ENCODE measurements around the gene HSDL2.
"Not testable (repeated sequence)": the region's sequence is repeated elsewhere in the genome, so short reads cannot be mapped to it uniquely, and the experiment has no call there.

The HSDL2 gene

GRCh38 chr9:112382066-112382465 is 2.2 kb downstream of the HSDL2 start:
- Histone ChIP-seq H3K36me3 (ENCODE audit: control insufficient read depth, insufficient read depth, low read length) (no peaks in the 10 kb centered on the region), H3K4me1 (ENCODE audit: control insufficient read depth, low read depth, low read length) (no peaks in the 10 kb centered on the region), H4K8ac (ENCODE audit: low read depth, low read length) (no peak overlapping the region), H2BK15ac (replicated peaks; ENCODE audit: low read depth) (no peak overlapping the region), H2AK5ac (ENCODE audit: low read length) (no peak overlapping the region), H3K27ac (ENCODE audit: low read depth, low read length) (no peak overlapping the region), H3K9ac (ENCODE audit: low read length) (no peak overlapping the region), H3K4me3 (ENCODE audit: low read length) (no peak overlapping the region), H3K56ac (ENCODE audit: low read length) (no peak overlapping the region), H3K79me1 (ENCODE audit: low read length) (no peaks in the 10 kb centered on the region), H2BK5ac (ENCODE audit: low read length) (no peak overlapping the region), H3K23ac (ENCODE audit: low read length) (no peak overlapping the region), H3K18ac (ENCODE audit: low read length) (no peak overlapping the region), H2BK120ac (ENCODE audit: low read depth, low read length) (no peak overlapping the region), H4K5ac (ENCODE audit: low read length) (no peak overlapping the region), H3K27me3 (ENCODE audit: insufficient read depth, low read length, poor library complexity) (no peaks in the 10 kb centered on the region), H3K79me2 (ENCODE audit: control insufficient read depth, insufficient read depth, low read length) (no peaks in the 10 kb centered on the region), H3K4me2 (ENCODE audit: low read length) (no peak overlapping the region), H3K4ac (ENCODE audit: low read depth, low read length) (no peak overlapping the region)
- no CpG with 5 or more reads among the region's 7 CpGs for WGBS (ENCODE audit: extremely low coverage, insufficient coverage, low lambda C conversion rate)
- no peak for DNase-seq

DNA sequence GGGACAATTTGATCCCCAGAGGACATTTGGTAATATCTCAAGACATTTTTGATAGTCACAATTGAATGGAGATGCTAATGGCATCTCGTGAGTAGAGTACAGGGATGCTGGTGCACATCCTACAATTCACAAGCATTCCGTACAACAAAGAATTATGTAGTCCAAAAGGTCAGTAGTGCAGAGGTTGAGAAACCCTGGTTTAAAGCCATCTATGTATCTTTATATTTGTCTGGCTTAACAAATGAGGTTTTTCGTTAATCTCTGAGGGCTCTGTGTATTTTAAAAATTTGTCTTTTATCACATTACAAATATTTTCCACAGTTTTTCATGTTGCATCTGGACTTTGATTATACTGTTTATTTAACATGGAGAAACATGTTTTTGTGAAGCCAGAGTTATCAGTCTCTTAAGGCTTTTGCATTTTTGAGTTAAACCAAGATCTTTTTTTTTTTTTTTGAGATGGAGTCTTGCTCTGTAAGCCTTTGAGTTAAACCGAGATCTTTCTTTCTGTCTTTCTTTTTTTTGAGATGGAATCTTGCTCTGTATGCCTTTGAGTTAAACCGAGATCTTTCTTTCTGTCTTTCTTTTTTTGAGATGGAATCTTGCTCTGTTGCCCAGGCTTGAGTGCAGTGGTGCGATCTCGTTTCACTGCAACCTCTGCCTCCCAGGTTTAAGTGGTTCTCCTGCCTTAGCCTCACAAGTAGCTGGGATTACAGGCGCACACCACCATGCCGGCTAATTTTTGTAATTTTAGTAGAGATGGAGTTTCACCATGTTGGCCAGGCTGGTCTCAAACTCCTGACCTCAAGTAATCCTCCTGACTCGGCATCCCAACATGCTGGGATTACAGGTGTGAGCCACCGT is 2.8 kb downstream of the HSDL2 start:
- H3K27me3 ChIP-seq (ENCODE audit: insufficient read depth, low read length, poor library complexity): no peaks in the 10 kb centered on the region
- H3K56ac ChIP-seq (ENCODE audit: low read length): no peak overlapping the region
- H3K27ac ChIP-seq (ENCODE audit: low read depth, low read length): no peak overlapping the region
- H2BK15ac ChIP-seq (replicated peaks; ENCODE audit: low read depth): no peak overlapping the region
- no peak overlapping the region for H2AK5ac ChIP-seq (ENCODE audit: low read length)
- DNase-seq: no peak
- H3K79me2 ChIP-seq (ENCODE audit: control insufficient read depth, insufficient read depth, low read length): no peaks in the 10 kb centered on the region
- no peak overlapping the region for H4K5ac ChIP-seq (ENCODE audit: low read length)
- no peak overlapping the region for H3K23ac ChIP-seq (ENCODE audit: low read length)
- H3K4ac ChIP-seq (ENCODE audit: low read depth, low read length): no peak overlapping the region
- H3K4me1 ChIP-seq (ENCODE audit: control insufficient read depth, low read depth, low read length): no peaks in the 10 kb centered on the region
- no peak overlapping the region for H3K18ac ChIP-seq (ENCODE audit: low read length)
- H3K79me1 ChIP-seq (ENCODE audit: low read length): no peaks in the 10 kb centered on the region
- no peak overlapping the region for H2BK120ac ChIP-seq (ENCODE audit: low read depth, low read length)
- no peak overlapping the region for H3K4me3 ChIP-seq (ENCODE audit: low read length)
- no peak overlapping the region for H3K9ac ChIP-seq (ENCODE audit: low read length)
- no peaks in the 10 kb centered on the region for H3K36me3 ChIP-seq (ENCODE audit: control insufficient read depth, insufficient read depth, low read length)
- H2BK5ac ChIP-seq (ENCODE audit: low read length): no peak overlapping the region
- WGBS (ENCODE audit: extremely low coverage, insufficient coverage, low lambda C conversion rate): no CpG with 5 or more reads among the region's 11 CpGs
- H3K4me2 ChIP-seq (ENCODE audit: low read length): no peak overlapping the region
- no peak overlapping the region for H4K8ac ChIP-seq (ENCODE audit: low read depth, low read length)

GRCh38 chr9:112384219-112384618 is 4.3 kb downstream of the HSDL2 start:
- Histone ChIP-seq H3K27ac (ENCODE audit: low read depth, low read length) (no peak overlapping the region), H2BK15ac (replicated peaks; ENCODE audit: low read depth) (no peak overlapping the region), H3K4me3 (ENCODE audit: low read length) (no peak overlapping the region), H3K27me3 (ENCODE audit: insufficient read depth, low read length, poor library complexity) (no peaks in the 10 kb centered on the region), H4K8ac (ENCODE audit: low read depth, low read length) (no peak overlapping the region), H3K79me2 (ENCODE audit: control insufficient read depth, insufficient read depth, low read length) (no peaks in the 10 kb centered on the region), H3K36me3 (ENCODE audit: control insufficient read depth, insufficient read depth, low read length) (no peaks in the 10 kb centered on the region), H2BK5ac (ENCODE audit: low read length) (no peak overlapping the region), H3K9ac (ENCODE audit: low read length) (no peak overlapping the region), H4K5ac (ENCODE audit: low read length) (no peak overlapping the region), H3K23ac (ENCODE audit: low read length) (no peak overlapping the region), H3K56ac (ENCODE audit: low read length) (no peak overlapping the region), H3K4me1 (ENCODE audit: control insufficient read depth, low read depth, low read length) (no peaks in the 10 kb centered on the region), H3K18ac (ENCODE audit: low read length) (no peak overlapping the region), H3K79me1 (ENCODE audit: low read length) (no peaks in the 10 kb centered on the region), H2AK5ac (ENCODE audit: low read length) (no peak overlapping the region), H3K4ac (ENCODE audit: low read depth, low read length) (no peak overlapping the region), H2BK120ac (ENCODE audit: low read depth, low read length) (no peak overlapping the region), H3K4me2 (ENCODE audit: low read length) (no peak overlapping the region)
- DNase-seq: no peak
- no CpG with 5 or more reads among the region's 1 CpG for WGBS (ENCODE audit: extremely low coverage, insufficient coverage, low lambda C conversion rate)

- no peaks in the 10 kb centered on the region for H3K79me2 ChIP-seq (ENCODE audit: control insufficient read depth, insufficient read depth, low read length)
- no peaks in the 10 kb centered on the region for H3K36me3 ChIP-seq (ENCODE audit: control insufficient read depth, insufficient read depth, low read length)
- no peak overlapping the region for H4K5ac ChIP-seq (ENCODE audit: low read length)
- H3K27me3 ChIP-seq (ENCODE audit: insufficient read depth, low read length, poor library complexity): no peaks in the 10 kb centered on the region
- H2BK15ac ChIP-seq (replicated peaks; ENCODE audit: low read depth): no peak overlapping the region
- no CpG with 5 or more reads among the region's 5 CpGs for WGBS (ENCODE audit: extremely low coverage, insufficient coverage, low lambda C conversion rate)
- H2BK5ac ChIP-seq (ENCODE audit: low read length): no peak overlapping the region
- H4K8ac ChIP-seq (ENCODE audit: low read depth, low read length): no peak overlapping the region
- no peak overlapping the region for H3K18ac ChIP-seq (ENCODE audit: low read length)
- H3K4ac ChIP-seq (ENCODE audit: low read depth, low read length): no peak overlapping the region
- no peak overlapping the region for H3K4me3 ChIP-seq (ENCODE audit: low read length)
- H3K56ac ChIP-seq (ENCODE audit: low read length): no peak overlapping the region
- no peak overlapping the region for H3K27ac ChIP-seq (ENCODE audit: low read depth, low read length)
- H2AK5ac ChIP-seq (ENCODE audit: low read length): no peak overlapping the region
- H3K4me1 ChIP-seq (ENCODE audit: control insufficient read depth, low read depth, low read length): no peaks in the 10 kb centered on the region
- H3K4me2 ChIP-seq (ENCODE audit: low read length): no peak overlapping the region
- H2BK120ac ChIP-seq (ENCODE audit: low read depth, low read length): no peak overlapping the region
- H3K79me1 ChIP-seq (ENCODE audit: low read length): no peaks in the 10 kb centered on the region
- no peak overlapping the region for H3K9ac ChIP-seq (ENCODE audit: low read length)
- no peak overlapping the region for H3K23ac ChIP-seq (ENCODE audit: low read length)
- DNase-seq: no peak
Measured at GRCh38 chr9:112384690-112385089, 4.8 kb downstream of the HSDL2 start.

DNA sequence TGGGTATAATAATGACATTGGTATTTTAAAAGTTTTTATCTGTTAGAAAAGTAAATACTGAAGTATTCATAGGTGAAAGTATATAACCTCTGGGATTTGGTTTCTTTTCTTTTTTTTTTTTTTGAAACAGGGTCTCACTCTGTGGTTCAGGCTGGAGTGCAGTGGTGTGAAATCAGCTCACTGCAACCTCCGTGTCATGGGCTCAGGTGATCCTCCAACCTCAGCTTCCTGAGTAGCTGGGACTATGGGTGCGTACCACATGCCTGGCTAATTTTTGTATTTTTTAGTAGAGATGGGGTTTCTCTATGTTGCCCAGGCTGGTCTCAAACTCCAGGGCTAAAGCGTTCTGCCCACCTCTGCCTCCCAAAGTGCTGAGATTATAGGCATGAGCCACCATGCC is 7.2 kb downstream of the HSDL2 start:
- Histone ChIP-seq H3K27me3 (ENCODE audit: insufficient read depth, low read length, poor library complexity) (no peaks in the 10 kb centered on the region), H3K4ac (ENCODE audit: low read depth, low read length) (no peak overlapping the region), H3K56ac (ENCODE audit: low read length) (no peak overlapping the region), H3K9ac (ENCODE audit: low read length) (no peak overlapping the region), H2BK120ac (ENCODE audit: low read depth, low read length) (no peak overlapping the region), H2BK15ac (replicated peaks; ENCODE audit: low read depth) (no peak overlapping the region), H3K4me1 (ENCODE audit: control insufficient read depth, low read depth, low read length) (no peaks in the 10 kb centered on the region), H4K8ac (ENCODE audit: low read depth, low read length) (no peak overlapping the region), H3K23ac (ENCODE audit: low read length) (no peak overlapping the region), H3K4me3 (ENCODE audit: low read length) (no peak overlapping the region), H2BK5ac (ENCODE audit: low read length) (no peak overlapping the region), H3K79me1 (ENCODE audit: low read length) (no peaks in the 10 kb centered on the region), H3K79me2 (ENCODE audit: control insufficient read depth, insufficient read depth, low read length) (no peaks in the 10 kb centered on the region), H3K18ac (ENCODE audit: low read length) (no peak overlapping the region), H3K36me3 (ENCODE audit: control insufficient read depth, insufficient read depth, low read length) (no peaks in the 10 kb centered on the region), H3K4me2 (ENCODE audit: low read length) (no peak overlapping the region), H2AK5ac (ENCODE audit: low read length) (no peak overlapping the region), H3K27ac (ENCODE audit: low read depth, low read length) (no peak overlapping the region), H4K5ac (ENCODE audit: low read length) (no peak overlapping the region)
- WGBS (ENCODE audit: extremely low coverage, insufficient coverage, low lambda C conversion rate): no CpG with 5 or more reads among the region's 3 CpGs
- no peak for DNase-seq

DNA sequence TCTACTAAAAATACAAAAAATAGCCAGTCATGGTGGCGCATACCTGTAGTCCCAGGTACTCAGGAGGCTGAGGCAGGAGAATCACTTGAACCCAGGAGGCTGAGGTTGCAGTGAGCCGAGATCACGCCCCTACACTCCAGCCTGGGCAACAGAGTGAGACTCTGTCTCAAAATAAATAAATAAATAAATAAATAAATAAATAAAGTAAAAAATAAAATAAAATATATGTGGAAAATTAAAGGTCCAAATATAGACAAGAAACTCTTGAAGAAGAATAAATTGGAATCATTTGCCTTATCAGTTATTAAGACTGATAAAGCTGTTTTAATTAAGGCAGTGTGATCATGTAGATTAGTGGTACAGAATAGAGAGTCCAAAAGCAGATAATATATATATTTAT is 10.0 kb downstream of the HSDL2 start:
- H3K4me3 ChIP-seq (ENCODE audit: low read length); H4K5ac ChIP-seq (ENCODE audit: low read length); DNase-seq; H3K18ac ChIP-seq (ENCODE audit: low read length); H4K8ac ChIP-seq (ENCODE audit: low read depth, low read length); H3K4me1 ChIP-seq (ENCODE audit: control insufficient read depth, low read depth, low read length); H3K27ac ChIP-seq (ENCODE audit: low read depth, low read length); H3K27me3 ChIP-seq (ENCODE audit: insufficient read depth, low read length, poor library complexity); H3K56ac ChIP-seq (ENCODE audit: low read length); H2BK5ac ChIP-seq (ENCODE audit: low read length); H3K23ac ChIP-seq (ENCODE audit: low read length); H3K4me2 ChIP-seq (ENCODE audit: low read length); H3K79me1 ChIP-seq (ENCODE audit: low read length); H2AK5ac ChIP-seq (ENCODE audit: low read length); H3K4ac ChIP-seq (ENCODE audit: low read depth, low read length); H2BK15ac ChIP-seq (replicated peaks; ENCODE audit: low read depth); H2BK120ac ChIP-seq (ENCODE audit: low read depth, low read length); H3K36me3 ChIP-seq (ENCODE audit: control insufficient read depth, insufficient read depth, low read length); H3K9ac ChIP-seq (ENCODE audit: low read length); H3K79me2 ChIP-seq (ENCODE audit: control insufficient read depth, insufficient read depth, low read length): not testable (repeated sequence)
- no CpG with 5 or more reads among the region's 3 CpGs for WGBS (ENCODE audit: extremely low coverage, insufficient coverage, low lambda C conversion rate)
